ENCODE data around the gene SRGAP1.
"Not testable (repeated sequence)": the region's sequence is repeated elsewhere in the genome, so short reads cannot be mapped to it uniquely, and the experiment has no call there.

Gene SRGAP1

DNA sequence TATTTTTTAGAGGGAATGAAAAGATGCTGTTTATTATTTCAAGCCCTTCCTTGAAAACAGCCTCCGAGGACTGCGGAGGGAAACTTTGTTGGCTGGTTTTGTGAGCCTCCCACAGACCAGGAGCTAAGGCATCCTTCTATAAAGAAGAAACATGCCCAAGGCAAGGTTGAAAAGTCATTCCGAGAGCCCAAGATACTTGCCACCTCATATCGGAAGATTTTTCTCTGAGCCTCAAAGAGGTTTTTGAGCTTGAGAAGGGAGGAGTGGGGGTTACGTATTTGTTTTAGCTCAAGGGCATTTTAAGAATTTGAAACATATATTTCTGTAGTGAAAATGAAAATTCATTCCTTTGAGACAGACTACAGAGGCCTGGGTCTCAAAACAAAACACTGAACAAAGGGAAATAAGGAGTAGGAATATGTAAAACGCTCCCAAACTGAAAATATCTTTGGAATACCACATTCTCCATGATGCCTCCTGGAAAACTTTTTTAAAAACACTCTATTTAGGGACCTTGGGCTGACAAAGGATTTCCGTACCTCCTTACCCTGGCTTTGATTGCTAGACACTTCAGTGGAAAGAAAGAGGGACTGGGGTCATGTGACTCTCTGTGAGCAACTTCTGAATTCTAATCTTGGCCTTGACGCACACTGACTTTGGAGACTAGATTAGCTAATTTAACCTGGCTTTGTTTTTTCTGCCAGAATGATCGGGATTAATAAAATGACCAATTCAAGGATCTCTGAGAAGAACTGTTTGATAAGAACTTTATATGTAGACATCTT lies 180.9 kb downstream of the SRGAP1 start:
- FAIRE-seq (no peak), DNase-seq (ENCODE audit: extremely low spot score, insufficient read length, low read depth) (no peak)

DNA sequence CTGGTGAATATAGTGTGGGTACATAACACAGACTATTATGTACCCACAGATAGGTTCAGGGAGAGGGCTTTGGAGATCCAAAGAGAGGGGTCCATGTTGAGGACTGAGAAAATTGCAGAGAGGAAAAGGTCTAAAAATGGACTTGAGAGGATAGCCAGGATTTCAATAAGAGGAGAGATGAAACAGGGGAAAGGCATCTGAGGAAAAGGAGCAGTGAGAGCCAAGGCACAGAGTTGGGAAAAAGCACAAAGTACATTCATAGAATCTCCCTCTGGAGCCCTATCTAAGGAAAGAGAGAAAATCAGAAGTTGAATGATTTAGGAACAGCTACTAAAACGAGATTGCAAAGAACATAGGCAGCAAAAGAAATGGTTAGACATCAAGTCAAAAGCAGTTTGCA lies 182.8 kb downstream of the SRGAP1 start:
- no peak for DNase-seq (ENCODE audit: extremely low spot score, insufficient read length, low read depth)
- no peak for FAIRE-seq

DNA sequence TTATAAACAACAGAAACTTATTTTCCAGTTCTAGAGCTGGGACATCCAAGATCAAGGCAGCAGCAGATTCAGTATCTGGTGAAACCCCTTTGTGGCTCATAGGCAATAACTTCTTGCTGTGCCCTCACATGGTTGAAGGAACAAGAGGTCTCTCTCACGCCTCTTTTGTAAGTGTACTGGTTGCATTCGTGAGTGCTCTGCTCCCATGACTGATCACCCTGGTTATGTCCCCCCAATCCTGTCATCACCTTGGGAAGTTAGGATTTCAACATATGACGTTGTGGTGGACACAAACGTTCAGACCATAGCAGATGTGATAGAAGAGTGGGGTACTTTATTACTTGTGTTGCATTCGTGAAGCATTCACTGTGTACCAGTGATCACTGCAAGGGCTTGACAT lies 184.0 kb downstream of the SRGAP1 start:
- DNase-seq (ENCODE audit: extremely low spot score, insufficient read length, low read depth) (no peak), FAIRE-seq (no peak)

DNA sequence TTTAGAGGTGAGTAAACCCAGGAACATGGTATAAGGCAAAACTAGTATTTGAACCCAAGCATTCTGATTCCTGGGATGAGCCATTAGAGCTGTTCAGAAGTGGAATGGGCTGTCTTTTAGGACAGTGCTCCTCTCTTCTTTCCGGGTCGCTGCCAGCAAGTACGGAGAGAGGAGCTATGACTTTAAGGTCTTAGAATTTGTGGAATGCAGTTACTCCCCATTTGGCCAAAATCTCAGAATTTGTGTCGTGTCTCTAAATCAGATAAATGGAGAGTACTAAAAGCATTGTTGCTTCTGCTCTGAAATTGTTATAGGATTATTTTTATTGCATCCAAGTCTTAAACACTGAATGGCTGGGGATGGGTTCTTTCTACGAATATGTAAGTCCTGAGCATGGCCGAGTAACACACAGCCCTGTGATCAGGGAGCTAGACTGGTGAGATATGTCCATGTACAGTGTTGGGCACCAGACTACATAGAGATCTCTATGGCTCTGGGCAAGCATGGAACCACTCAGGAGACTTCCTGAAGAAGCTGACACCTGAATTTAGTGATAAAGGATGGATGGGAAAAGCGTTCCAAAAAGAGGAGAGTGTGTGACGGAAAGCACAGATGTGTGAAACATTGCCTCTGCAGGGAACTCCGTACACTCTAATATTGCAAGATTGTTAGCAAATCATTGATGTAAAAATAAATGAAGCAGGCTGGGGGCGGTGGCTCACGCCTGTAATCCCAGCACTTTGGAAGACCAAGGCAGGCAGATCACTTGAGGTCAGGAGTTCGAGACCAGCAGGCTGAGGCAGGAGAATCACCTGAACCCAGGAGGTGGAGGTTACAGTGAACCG lies 184.7 kb downstream of the SRGAP1 start:
- DNase-seq (ENCODE audit: extremely low spot score, insufficient read length, low read depth) (no peak), FAIRE-seq (no peak)

DNA sequence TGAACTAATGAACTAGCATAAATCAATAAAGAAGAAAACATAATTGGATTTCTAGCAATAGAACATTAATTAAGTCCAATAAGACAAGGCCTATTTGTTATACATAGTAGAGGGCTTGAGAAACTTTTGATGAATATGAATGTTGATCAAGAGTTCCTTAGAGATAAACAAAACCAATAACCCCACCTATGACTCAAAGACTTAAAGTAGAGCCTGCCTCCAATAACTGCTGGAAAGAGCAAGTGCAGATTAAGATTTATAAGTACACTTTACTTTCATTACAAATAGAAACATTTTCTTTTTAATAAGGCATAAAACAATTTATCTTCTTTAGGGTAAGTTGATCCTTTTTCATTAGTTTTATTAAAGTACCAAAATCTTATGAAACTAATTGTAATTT lies 185.7 kb downstream of the SRGAP1 start:
- DNase-seq (ENCODE audit: extremely low spot score, insufficient read length, low read depth) (no peak), FAIRE-seq (no peak)

DNA sequence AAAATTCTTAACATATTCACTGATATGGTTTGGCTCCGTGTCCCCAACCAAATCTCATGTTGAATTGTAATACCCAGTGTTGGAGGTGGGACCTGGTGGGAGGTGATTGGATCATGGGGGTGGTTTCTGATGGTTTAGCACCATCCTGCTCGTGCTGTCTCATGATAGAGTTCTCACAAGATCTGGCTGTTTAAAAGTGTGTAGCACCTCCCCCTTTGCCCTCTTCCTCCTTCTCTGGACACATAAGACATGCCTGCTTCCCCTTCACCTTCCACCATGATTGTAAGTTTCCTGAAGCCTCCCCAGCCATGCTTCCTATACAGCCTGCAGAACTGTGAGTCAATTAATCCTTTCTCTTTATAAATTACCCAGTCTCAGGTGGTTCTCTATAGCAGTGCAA lies 189.6 kb downstream of the SRGAP1 start:
- not testable (repeated sequence) for DNase-seq (ENCODE audit: extremely low spot score, insufficient read length, low read depth); FAIRE-seq

DNA sequence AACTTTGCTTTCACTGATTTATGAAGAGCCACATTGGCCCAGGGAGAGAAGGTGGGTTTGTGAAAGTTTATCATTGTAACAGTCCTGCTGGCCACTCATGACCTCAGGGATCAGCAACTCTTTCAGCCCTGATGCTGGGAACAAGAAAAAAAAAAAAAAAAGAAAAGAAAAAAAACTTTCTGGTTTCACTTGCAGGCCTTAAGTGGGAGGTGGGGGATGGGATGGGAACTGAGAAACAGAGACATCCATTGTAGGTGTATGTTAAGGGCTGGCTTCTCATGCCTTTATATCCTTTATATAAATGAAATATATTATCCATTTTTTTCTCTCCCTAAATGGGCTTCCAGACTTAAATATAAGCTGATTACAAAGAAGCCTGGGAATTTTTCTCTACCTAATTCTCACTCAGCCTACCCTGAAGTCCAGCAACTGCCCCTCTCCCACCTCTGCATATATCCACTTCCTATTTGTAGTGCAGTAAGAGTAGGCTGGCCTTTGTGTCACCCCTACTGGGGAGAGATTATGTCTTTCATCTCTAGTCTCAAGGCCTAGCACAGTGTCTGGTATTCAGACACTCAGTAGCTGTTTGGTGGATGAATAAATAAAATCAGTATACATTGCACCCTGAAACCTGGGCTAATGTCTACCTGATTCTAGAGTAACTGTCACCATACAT lies 190.5 kb downstream of the SRGAP1 start:
- DNase-seq (ENCODE audit: extremely low spot score, insufficient read length, low read depth) (no peak), FAIRE-seq (no peak)

DNA sequence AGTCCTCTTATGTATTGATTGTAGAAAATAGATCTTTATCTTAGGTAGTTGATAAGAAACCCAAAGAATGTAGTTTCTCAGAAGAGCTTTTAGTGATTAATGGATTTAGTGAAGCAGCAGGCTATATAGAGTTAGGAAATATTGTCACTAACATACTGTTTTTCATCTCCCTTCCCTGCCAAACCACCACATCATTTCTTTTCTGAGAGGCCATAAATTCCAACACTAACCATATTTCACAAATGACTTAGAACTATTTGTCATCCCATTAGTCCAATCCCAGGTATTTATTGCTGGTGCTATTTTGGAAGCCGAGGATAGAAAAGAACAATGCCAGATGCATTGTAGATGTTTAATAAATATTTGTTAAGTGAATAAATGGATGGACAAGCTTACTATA lies 191.9 kb downstream of the SRGAP1 start:
- DNase-seq (ENCODE audit: extremely low spot score, insufficient read length, low read depth), result no peak
- FAIRE-seq, result no peak

DNA sequence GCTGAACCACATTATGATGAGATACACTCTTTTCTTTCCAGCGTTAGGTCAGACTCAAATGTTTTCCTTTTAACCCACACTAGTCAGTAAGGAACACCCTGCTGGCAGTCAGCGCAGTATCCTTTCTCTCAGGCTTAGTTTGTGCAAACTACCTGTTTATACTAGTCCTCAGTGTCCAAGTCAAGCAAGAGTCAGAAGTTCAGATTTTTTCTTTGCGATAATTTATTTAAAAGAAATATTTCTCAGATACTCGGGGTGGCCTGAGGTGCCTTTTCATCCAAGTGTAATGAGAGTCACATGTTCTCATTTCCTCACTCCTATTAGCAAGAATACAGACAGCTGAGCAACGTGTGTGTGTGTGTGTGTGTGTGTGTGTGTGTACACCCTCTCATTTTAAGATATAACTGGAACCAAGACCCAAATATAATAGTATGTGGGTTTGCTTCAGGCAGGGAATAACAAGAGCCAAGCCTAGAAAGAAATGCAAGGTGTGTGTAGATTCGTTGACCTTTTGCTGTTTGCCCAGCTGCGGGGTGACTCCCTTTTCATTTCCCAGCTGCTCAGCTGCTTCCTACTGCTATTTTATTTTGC lies 194.9 kb downstream of the SRGAP1 start:
- DNase-seq (ENCODE audit: extremely low spot score, insufficient read length, low read depth) (no peak), FAIRE-seq (no peak)

DNA sequence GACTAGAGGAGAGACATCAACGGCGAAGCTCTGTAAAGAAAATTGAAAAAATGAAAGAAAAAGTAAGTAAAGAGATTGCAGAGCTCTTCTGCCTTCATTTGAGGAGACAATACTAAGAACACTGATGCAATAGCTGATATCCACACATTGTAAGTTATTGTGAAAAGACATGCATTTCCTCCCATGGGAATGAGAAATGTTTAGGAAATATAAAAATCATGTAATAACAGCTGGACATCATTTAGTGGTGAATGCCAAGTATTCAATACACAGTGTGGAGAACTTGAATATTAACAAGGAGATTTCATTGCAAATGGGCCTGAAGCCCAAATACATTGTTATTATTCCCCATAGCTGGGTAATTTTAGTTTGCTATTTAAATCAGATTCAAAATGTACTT lies 198.4 kb downstream of the SRGAP1 start:
- no peak for DNase-seq (ENCODE audit: extremely low spot score, insufficient read length, low read depth)
- FAIRE-seq, result no peak

DNA sequence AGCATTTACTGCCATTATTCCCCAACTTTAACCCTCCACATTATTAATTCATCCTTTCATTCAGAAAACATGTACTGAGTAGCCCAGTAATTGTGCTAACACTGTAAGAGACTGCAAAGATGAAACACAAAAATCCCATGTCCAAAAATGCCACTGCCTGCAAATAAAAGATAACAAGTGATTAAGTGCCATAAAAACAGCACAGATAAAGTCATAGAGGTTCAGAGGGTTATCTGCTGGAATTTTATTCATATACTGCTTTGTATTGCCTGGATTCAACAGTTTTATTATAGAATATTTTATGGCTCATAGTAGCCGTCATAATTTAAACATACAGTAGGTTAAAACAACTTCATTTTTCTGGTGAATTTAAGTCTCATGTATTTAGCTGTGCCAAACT lies 199.7 kb downstream of the SRGAP1 start:
- FAIRE-seq (no peak), DNase-seq (ENCODE audit: extremely low spot score, insufficient read length, low read depth) (no peak)

DNA sequence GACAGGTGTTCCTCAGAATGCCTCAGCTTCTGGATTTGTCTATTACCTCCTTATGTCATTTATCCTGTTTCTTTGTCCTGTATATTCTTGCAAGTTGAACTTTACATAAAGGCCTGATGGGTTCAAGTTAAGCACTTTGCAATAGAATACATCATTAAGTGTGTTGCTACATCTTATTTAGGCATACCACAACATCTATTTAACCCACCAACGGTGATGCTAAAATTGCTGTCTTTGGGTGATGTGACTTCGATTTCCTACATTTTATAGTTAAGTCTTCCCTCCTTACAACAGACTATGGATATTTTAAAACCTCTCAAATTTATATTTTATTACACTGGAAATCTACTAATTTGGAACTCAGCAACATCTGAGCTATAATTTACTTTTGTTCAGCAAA lies 206.6 kb downstream of the SRGAP1 start:
- DNase-seq (ENCODE audit: extremely low spot score, insufficient read length, low read depth) (no peak), FAIRE-seq (no peak)

DNA sequence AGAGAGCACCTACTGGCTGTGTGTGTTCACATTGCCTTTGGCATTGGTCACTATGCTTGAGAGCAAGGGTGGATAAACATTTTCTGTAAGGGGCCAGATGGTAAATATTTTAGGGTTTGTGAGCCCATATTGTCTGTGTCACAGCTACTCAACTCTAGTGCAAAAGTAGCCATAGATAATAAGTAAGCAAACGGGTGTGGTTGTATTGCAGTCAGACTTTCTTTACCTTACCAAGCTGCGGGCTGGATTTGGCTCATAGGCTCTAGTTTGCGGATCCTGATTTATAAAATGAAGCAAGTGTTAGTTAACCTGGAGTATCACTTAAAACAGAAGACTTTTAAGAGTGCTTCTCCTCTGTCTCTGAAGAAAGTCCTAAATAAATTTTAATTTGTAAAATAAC lies 208.6 kb downstream of the SRGAP1 start:
- no peak for FAIRE-seq
- no peak for DNase-seq (ENCODE audit: extremely low spot score, insufficient read length, low read depth)

DNA sequence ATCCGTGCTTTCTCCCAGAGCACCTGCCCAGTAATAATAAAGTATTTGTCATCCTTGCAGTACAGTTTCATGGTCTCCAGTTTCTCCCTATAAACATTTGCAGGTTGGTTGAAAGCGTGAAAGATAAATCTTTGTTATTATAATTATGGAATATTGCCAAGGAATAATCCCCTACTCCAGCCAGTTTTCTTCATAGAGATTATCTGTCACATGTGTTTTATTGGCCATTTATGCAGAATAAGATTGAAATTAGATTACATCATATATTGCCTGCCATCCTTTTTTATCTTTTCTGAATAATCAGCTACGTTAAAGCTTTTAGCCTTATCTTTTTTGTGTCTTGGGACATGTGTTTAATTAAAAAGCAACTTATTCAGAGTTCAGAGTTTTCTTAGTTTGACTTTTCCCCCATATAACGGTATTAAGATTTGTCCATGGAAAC lies 209.6 kb downstream of the SRGAP1 start:
- no peak for FAIRE-seq
- no peak for DNase-seq (ENCODE audit: extremely low spot score, insufficient read length, low read depth)

DNA sequence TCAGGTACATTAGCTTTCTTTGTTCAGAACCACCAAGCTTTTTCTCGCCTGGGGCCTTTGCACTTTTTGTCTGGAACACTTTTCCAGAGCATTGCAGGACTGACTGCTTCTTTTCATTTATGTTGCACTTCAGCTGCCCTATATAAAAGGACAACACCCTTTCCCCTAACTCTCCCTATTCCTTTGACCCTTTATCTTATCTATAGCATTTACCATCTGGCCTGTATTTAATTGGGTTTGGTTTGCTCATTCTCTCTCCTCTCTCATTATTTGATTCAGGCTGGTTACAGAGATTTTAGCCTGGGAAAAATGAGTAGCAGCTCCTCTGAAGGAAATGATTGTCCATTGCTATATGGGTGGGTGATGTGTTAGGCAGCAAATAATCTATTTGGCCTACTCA lies 212.2 kb downstream of the SRGAP1 start:
- FAIRE-seq, result no peak
- DNase-seq (ENCODE audit: extremely low spot score, insufficient read length, low read depth), result no peak

DNA sequence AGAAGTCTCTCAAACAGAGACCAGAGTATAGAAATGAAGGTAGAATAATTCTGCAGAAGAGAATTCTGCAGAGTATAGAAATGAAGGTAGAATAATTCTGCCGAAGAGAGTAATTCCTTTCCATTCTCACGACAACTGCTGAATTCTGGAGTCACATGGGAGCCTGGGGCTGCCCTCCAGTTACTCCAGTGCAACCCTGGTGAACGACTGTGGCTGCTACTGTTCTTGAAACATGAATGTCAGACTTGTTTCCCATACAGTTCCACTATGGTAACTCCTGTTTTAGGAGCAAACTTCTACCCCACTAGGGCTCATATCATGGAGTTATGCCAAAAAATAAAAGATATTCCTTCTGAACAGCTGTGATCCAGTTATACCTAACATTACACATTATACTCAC lies 213.2 kb downstream of the SRGAP1 start:
- DNase-seq (ENCODE audit: extremely low spot score, insufficient read length, low read depth), result no peak
- no peak for FAIRE-seq

DNA sequence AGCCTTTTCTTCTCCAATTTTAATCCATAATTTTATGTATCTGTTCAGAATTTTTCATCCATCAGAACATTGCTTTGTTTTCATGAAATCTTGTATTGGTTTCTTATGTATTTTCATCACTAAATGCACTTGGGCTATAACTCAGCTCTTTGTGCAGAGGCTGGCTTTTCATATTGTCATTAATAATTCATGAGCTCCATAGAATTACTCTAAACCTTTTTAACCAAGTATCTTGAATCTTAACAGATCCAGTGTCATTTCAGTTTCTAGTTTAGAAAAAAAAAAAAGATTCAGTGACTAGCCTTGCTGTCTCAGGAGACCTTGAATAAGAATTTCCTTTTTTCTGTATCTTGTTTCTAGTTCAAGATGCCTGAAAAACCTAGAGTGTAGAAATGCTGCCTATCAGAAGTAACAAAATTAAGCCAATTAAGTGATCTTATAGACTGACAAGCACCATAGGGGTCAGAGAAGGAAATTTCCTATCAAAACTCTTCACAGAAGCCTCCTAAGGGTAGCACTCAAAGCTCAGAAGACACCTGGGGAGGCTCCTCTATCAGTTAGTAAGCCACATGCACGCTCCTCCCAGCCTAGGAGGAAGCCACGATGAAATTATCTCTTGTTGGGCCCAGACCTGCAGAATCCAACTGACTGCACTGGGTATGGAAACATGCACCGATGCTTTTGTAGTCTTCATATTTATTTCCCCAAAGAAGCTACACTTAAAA lies 214.2 kb downstream of the SRGAP1 start:
- FAIRE-seq, result no peak
- DNase-seq (ENCODE audit: extremely low spot score, insufficient read length, low read depth), result no peak

DNA sequence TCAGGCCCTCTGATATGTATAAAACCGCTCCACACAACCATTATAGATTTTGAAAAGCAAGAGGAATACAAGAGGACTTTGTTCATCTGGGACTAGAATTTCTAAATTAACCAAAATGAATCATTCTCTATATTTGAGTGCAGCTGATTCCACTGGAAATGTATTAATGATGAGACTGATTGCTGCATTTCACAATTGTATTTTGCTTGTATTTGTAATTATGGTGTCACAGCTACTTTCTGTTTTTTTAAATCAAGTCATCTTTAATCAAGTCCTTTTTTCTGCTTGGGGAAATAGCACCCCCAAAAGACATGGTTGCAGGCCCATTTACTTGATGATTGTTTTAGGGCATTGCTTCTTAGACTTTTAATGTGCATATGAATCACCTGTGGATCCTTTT lies 215.2 kb downstream of the SRGAP1 start:
- DNase-seq (ENCODE audit: extremely low spot score, insufficient read length, low read depth) (no peak), FAIRE-seq (no peak)

DNA sequence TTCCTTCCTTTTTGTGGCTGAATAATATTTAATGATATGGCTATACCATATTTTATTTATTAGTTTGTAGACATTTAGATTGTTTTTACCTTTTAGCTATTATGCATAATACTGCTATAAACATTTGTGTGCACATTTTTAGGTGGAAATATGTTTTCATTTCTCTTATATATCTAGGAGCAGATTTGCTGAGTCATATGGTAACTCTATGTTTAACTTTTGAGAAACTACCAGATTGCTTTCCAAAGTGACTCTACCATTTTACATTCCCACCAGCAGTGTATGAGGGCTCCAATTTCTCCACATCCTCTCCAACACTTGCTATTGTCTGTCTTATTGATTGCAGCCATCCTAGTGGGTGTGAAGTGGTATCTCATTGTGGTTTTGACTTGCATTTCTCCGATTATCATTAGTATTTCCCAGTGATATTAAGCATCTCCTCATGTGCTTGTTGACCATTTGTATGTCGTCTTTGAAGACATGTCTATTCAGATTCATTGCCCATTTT lies 217.4 kb downstream of the SRGAP1 start:
- FAIRE-seq (no peak), DNase-seq (ENCODE audit: extremely low spot score, insufficient read length, low read depth) (no peak)

DNA sequence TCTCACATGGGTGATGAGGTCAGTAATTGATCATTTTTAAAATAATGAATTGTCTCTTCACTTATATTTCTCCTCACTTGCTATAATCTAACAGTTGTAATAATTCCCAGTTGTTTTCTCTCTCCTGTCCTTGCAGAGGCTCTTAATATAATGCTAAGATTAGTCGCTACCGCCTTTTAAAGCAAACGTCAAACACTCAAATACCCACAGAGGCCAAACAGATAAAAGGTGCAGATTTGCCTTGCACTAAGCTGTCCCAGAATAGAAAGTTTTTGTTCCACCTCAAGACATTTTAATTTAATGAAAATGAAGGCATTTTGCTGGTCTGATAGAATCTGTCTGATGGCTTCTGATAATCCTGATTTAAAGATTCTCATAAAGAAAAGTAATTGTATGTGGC lies 218.6 kb downstream of the SRGAP1 start:
- no peak for FAIRE-seq
- no peak for DNase-seq (ENCODE audit: extremely low spot score, insufficient read length, low read depth)
